BLaER1 (cell line): Measurements from ENCODE around the gene ZNF398.
"Not testable (repeated sequence)": the region's sequence is repeated elsewhere in the genome, so short reads cannot be mapped to it uniquely, and the experiment has no call there.

ENCODE experiments used
- H3K27ac ChIP-seq: shearing (Covaris generic); formaldehyde crosslinking; 2 replicates; pipeline ENCODE4 v1.8.1; 2022
- H3K27me3 ChIP-seq: shearing (Covaris generic); formaldehyde crosslinking; 2 replicates; pipeline ENCODE4 v1.8.1; 2022
- H3K36me3 ChIP-seq: shearing (Covaris generic); formaldehyde crosslinking; 2 replicates; pipeline ENCODE4 v1.8.1; 2022
- H3K4me1 ChIP-seq: shearing (Covaris generic); formaldehyde crosslinking; 2 replicates; pipeline ENCODE4 v1.8.1; 2022
- H3K4me2 ChIP-seq: shearing (Covaris generic); formaldehyde crosslinking; 2 replicates; pipeline ENCODE4 v1.8.1; 2022
- H3K4me3 ChIP-seq: shearing (Covaris generic); formaldehyde crosslinking; 2 replicates; pipeline ENCODE4 v1.8.1; 2022
- H3K9ac ChIP-seq: shearing (Covaris generic); formaldehyde crosslinking; 2 replicates; pipeline ENCODE4 v1.8.1; 2022
- H3K9me3 ChIP-seq: shearing (Covaris generic); formaldehyde crosslinking; 2 replicates; pipeline ENCODE4 v1.8.1; 2022
- H4K20me1 ChIP-seq: shearing (Covaris generic); formaldehyde crosslinking; 2 replicates; pipeline ENCODE4 v1.8.1; 2022
- Cebpa-rat ChIP-seq: shearing (Covaris generic); IDR thresholded peaks from 2 replicates; pipeline ENCODE4 v1.8.1; 2022

ZNF398 gene

GRCh38 chr7:149223761-149224160, 76.5 kb downstream of the ZNF398 start:
- Histone ChIP-seq H3K9ac (no peak overlapping the region), H3K4me2 (no peak overlapping the region), H3K27ac (no peak overlapping the region), H3K4me3 (no peak overlapping the region), H3K4me1 (peaks cover 1% of the 10 kb centered on the region; the same call in 1 of the 2 replicates), H4K20me1 (peaks cover 34% of the 10 kb centered on the region), H3K9me3 (no peaks in the 10 kb centered on the region), H3K36me3 (peaks cover 84% of the 10 kb centered on the region), H3K27me3 (no peaks in the 10 kb centered on the region)
- TF ChIP-seq Cebpa-rat, result no peak

DNA sequence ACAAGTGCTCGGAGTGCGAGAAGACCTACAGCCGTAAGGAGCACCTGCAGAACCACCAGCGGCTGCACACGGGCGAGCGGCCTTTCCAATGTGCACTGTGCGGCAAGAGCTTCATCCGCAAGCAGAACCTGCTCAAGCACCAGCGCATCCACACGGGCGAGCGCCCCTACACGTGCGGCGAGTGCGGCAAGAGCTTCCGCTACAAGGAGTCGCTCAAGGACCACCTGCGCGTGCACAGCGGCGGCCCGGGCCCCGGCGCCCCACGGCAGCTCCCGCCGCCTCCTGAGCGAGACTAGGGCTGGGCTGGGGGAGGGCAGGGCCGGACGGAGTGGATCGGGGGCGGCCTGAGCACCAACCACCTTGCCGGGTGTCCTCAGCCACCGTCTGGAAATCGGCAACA, 77.1 kb downstream of the ZNF398 start:
- H3K4me1 ChIP-seq, result peaks cover 7% of the 10 kb centered on the region
- H3K27ac ChIP-seq, result no peak overlapping the region
- H3K4me3 ChIP-seq, result no peak overlapping the region
- no peak overlapping the region for H3K4me2 ChIP-seq
- H3K36me3 ChIP-seq, result peaks cover 78% of the 10 kb centered on the region
- peaks cover 28% of the 10 kb centered on the region for H4K20me1 ChIP-seq
- no peak overlapping the region for H3K9ac ChIP-seq
- no peaks in the 10 kb centered on the region for H3K27me3 ChIP-seq
- no peak for TF ChIP-seq Cebpa-rat
- no peaks in the 10 kb centered on the region for H3K9me3 ChIP-seq

DNA sequence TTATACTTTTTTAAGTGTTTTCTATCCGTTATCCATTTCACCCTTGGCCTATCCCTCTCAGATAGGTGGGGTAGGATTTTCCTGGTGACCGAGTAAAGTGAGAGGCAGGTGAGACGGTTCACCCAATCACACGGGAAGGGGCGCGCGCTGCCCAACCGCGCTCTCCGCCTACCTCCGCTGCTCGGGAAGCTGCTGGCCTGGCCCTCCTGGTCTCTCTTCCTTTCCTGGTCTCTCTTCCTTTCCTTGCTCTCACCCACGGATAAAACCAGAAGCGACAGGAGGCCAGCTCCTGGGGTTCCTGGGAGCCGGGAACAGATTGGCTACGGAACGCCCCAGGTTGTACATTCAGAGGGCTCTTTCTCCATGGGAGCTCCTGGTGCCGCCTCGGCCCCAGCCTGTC, 77.9 kb downstream of the ZNF398 start:
- Histone ChIP-seq H3K9me3 (no peaks in the 10 kb centered on the region), H3K27ac (no peak overlapping the region), H3K9ac (no peak overlapping the region), H3K4me3 (no peak overlapping the region), H3K36me3 (peaks cover 71% of the 10 kb centered on the region), H4K20me1 (peaks cover 25% of the 10 kb centered on the region), H3K4me2 (no peak overlapping the region), H3K4me1 (peaks cover 11% of the 10 kb centered on the region), H3K27me3 (no peaks in the 10 kb centered on the region)
- TF ChIP-seq Cebpa-rat, result no peak

GRCh38 chr7:149225656-149226055, 78.4 kb downstream of the ZNF398 start:
- Histone ChIP-seq H3K27ac (no peak overlapping the region), H3K36me3 (peaks cover 66% of the 10 kb centered on the region), H3K4me1 (peaks cover 11% of the 10 kb centered on the region), H3K4me2 (no peak overlapping the region), H3K9me3 (no peaks in the 10 kb centered on the region), H3K27me3 (no peaks in the 10 kb centered on the region), H3K9ac (no peak overlapping the region), H3K4me3 (no peak overlapping the region), H4K20me1 (peaks cover 25% of the 10 kb centered on the region)
- TF ChIP-seq Cebpa-rat, result no peak

- not testable (repeated sequence) for H3K27ac ChIP-seq, H3K9ac ChIP-seq, H3K4me3 ChIP-seq, H3K27me3 ChIP-seq, H3K9me3 ChIP-seq, H3K4me2 ChIP-seq
- H3K36me3 ChIP-seq, result peaks cover 59% of the 10 kb centered on the region
- peaks cover 11% of the 10 kb centered on the region for H3K4me1 ChIP-seq
- H4K20me1 ChIP-seq, result peaks cover 20% of the 10 kb centered on the region
These were observed 79.1 kb downstream of the ZNF398 start for GRCh38 chr7:149226366-149226765.

DNA sequence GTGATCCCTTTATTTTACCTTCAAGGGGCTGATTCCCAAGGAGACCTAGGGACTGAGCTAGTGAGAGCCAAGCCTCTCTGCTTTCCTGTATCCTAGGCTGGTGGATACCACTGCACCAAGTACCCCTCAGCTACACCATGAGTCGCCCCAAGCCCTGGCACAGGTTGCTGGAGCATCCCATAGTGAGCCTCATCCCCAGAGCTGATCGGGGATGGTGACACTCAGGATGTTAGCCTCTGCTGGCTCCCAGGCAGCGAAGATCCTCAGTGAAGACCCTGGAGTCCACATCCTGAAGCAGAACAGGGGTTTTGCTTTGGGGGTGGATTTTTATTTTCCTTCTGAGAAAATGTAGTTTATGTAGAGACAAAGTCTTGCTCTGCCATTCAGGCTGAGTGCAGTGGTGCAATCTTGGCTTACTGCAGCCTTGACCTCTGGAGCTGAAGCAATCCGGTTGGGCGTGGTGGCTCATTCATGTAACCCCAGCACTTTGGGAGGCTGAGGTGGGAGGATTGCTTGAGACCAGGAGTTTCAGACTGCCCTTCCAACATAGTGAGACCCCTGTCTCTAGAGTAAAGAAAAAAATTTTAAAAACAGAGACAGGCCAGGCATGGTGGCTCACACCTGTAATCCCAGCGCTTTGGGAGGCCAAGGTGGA, 79.7 kb downstream of the ZNF398 start:
- H3K4me2 ChIP-seq, result no peak overlapping the region
- peaks cover 54% of the 10 kb centered on the region for H3K36me3 ChIP-seq
- H3K9ac ChIP-seq, result no peak overlapping the region
- peaks cover 11% of the 10 kb centered on the region for H3K4me1 ChIP-seq
- H3K9me3 ChIP-seq, result no peaks in the 10 kb centered on the region
- H4K20me1 ChIP-seq, result peaks cover 16% of the 10 kb centered on the region
- TF ChIP-seq Cebpa-rat, result no peak
- no peaks in the 10 kb centered on the region for H3K27me3 ChIP-seq
- no peak overlapping the region for H3K4me3 ChIP-seq
- no peak overlapping the region for H3K27ac ChIP-seq

- no peak for TF ChIP-seq Cebpa-rat
- Histone ChIP-seq H3K27me3 (no peaks in the 10 kb centered on the region), H3K4me3 (no peak overlapping the region), H3K4me2 (peak overlapping the region; percentile 39; the same call in 1 of the 2 replicates), H3K4me1 (peaks cover 11% of the 10 kb centered on the region), H3K27ac (no peak overlapping the region), H4K20me1 (peaks cover 16% of the 10 kb centered on the region), H3K9me3 (no peaks in the 10 kb centered on the region), H3K9ac (no peak overlapping the region), H3K36me3 (peaks cover 36% of the 10 kb centered on the region)
These were observed 81.7 kb downstream of the ZNF398 start for GRCh38 chr7:149228831-149229471.

DNA sequence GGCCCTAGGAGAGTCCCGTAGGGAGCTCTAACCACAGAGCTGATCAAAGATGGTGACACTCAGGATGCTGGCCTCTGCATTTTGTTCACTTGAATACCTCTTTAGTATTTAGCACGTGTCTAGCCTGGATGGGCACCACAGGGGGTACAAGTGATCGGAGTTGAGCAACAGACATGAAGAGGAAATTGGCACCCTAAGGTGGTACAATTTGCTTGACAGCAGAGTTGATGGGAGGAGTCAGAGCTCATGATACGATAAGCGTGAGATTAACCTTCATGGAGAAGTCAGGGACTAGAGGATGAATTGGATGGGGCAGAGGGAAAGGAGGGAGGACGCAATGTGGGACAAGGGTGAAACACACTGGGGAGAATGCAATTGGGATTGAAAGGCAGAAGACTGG, 82.3 kb downstream of the ZNF398 start:
- Histone ChIP-seq H3K4me3 (no peak overlapping the region), H3K9me3 (no peaks in the 10 kb centered on the region), H4K20me1 (peaks cover 15% of the 10 kb centered on the region), H3K36me3 (peaks cover 30% of the 10 kb centered on the region), H3K9ac (no peak overlapping the region), H3K4me1 (peaks cover 11% of the 10 kb centered on the region), H3K27me3 (no peaks in the 10 kb centered on the region), H3K27ac (no peak overlapping the region), H3K4me2 (peak overlapping the region; percentile 39; the same call in 1 of the 2 replicates)
- no peak for TF ChIP-seq Cebpa-rat

- no peak for TF ChIP-seq Cebpa-rat
- no peaks in the 10 kb centered on the region for H3K27me3 ChIP-seq
- H3K4me2 ChIP-seq, result no peak overlapping the region
- no peaks in the 10 kb centered on the region for H4K20me1 ChIP-seq
- H3K4me1 ChIP-seq, result peaks cover 11% of the 10 kb centered on the region
- no peak overlapping the region for H3K9ac ChIP-seq
- no peaks in the 10 kb centered on the region; the same call in 1 of the 2 replicates for H3K9me3 ChIP-seq
- no peak overlapping the region for H3K27ac ChIP-seq
- H3K36me3 ChIP-seq, result peaks cover 2% of the 10 kb centered on the region; the same call in 1 of the 2 replicates
- H3K4me3 ChIP-seq, result no peak overlapping the region
These were observed 85.1 kb downstream of the ZNF398 start for GRCh38 chr7:149232362-149232761.
